GM19372 (cell line): ENCODE measurements around the gene SMTN.
"Not testable (repeated sequence)": the region's sequence is repeated elsewhere in the genome, so short reads cannot be mapped to it uniquely, and the experiment has no call there.

Experiments
- ATAC-seq: cut with Tn5 transposase; IDR thresholded peaks from one replicate; pipeline ENCODE4 v1.9.1; 2021; ENCODE audit warnings: mild to moderate bottlenecking, low read depth, moderate library complexity; ENCODE audit not compliant: unreplicated experiment

Gene SMTN

GRCh38 chr22:31080848-31081649 is at the start of gene SMTN:
TSS of gene SMTN (plus strand) at chr22:31081318. CDS start at chr22:31083259, 1,941 bp downstream.
- ATAC-seq: peak; percentile 41

GRCh38 chr22:31036671-31037550 is 44.2 kb upstream of the SMTN start:
- no peak for ATAC-seq

GRCh38 chr22:31038686-31039085 is 42.4 kb upstream of the SMTN start:
- ATAC-seq: no peak

- no peak for ATAC-seq
Measured at GRCh38 chr22:31039393-31039792, 41.7 kb upstream of the SMTN start.

- no peak for ATAC-seq
Measured at GRCh38 chr22:31040542-31041398, 40.3 kb upstream of the SMTN start.

GRCh38 chr22:31044262-31044861 is 36.8 kb upstream of the SMTN start:
- ATAC-seq: no peak

GRCh38 chr22:31045900-31046538 is 35.1 kb upstream of the SMTN start:
- ATAC-seq: no peak

- ATAC-seq: no peak
Measured at GRCh38 chr22:31046539-31047226, 34.4 kb upstream of the SMTN start.

GRCh38 chr22:31048570-31048969 is 32.5 kb upstream of the SMTN start:
- no peak for ATAC-seq

- no peak for ATAC-seq
Measured at GRCh38 chr22:31049815-31050420, 31.2 kb upstream of the SMTN start.

GRCh38 chr22:31055117-31055634 is 25.9 kb upstream of the SMTN start:
- no peak for ATAC-seq

- ATAC-seq: no peak
Measured at GRCh38 chr22:31055635-31056159, 25.4 kb upstream of the SMTN start.

GRCh38 chr22:31056986-31057599 is 24.0 kb upstream of the SMTN start:
- no peak for ATAC-seq

GRCh38 chr22:31059663-31060062 is 21.5 kb upstream of the SMTN start:
- ATAC-seq: not testable (repeated sequence)

- ATAC-seq: no peak
Measured at GRCh38 chr22:31062566-31063230, 18.4 kb upstream of the SMTN start.

- ATAC-seq: no peak
Measured at GRCh38 chr22:31064369-31064768, 16.7 kb upstream of the SMTN start.

GRCh38 chr22:31068970-31069369 is 12.1 kb upstream of the SMTN start:
- no peak for ATAC-seq
